OCI-LY3 (cell line): ENCODE results near the gene ARHGAP5.

Experiments used
- CTCF ChIP-seq: fragments of 200-600, 300-600 bp; sonication (generic); IDR thresholded peaks from 2 replicates; pipeline ENCODE4 v1.5.1; 2014; ENCODE audit warnings: antibody characterized with exemption, low read length, low read depth
- EZH2phosphoT487 ChIP-seq: fragments of 200-600 bp; shearing (Covaris generic); IDR thresholded peaks from 2 replicates; pipeline ENCODE4 v1.6.1; 2018; ENCODE audit warnings: antibody characterized with exemption, mixed run types, low read depth

GRCh38 chr14:32104803-32105202 is 27.7 kb downstream of the ARHGAP5 start:
- no peak for TF ChIP-seq CTCF
- TF ChIP-seq EZH2phosphoT487, result no peak
